IPS-20b (cell line): ENCODE data around the gene ALKBH4.
"Not testable (repeated sequence)": the region's sequence is repeated elsewhere in the genome, so short reads cannot be mapped to it uniquely, and the experiment has no call there.

Source experiments
- H3K27ac ChIP-seq: one replicate; pipeline ENCODE4 v1.5.1; 2013; ENCODE audit warnings: low read length
- H3K27me3 ChIP-seq: 2 replicates; pipeline ENCODE4 v1.6.1; 2013; ENCODE audit warnings: mild to moderate bottlenecking, low read length, inconsistent platforms; ENCODE audit not compliant: insufficient read depth
- H3K36me3 ChIP-seq: 2 replicates; pipeline ENCODE4 v1.6.1; 2013; ENCODE audit warnings: low read depth, mild to moderate bottlenecking, inconsistent platforms, low read length, moderate library complexity; ENCODE audit not compliant: insufficient read depth
- H3K4me1 ChIP-seq: 2 replicates; pipeline ENCODE4 v1.6.1; 2013; ENCODE audit warnings: mild to moderate bottlenecking, control low read depth, inconsistent platforms, low read length, moderate library complexity; ENCODE audit not compliant: insufficient read depth
- H3K4me3 ChIP-seq: 2 replicates; pipeline ENCODE4 v1.5.1; 2013; ENCODE audit warnings: mild to moderate bottlenecking, low read length, inconsistent platforms
- H3K9ac ChIP-seq: 2 replicates; pipeline ENCODE4 v1.6.1; 2013; ENCODE audit warnings: low read depth, mild to moderate bottlenecking, inconsistent platforms, low read length, moderate library complexity
- H3K9me3 ChIP-seq: 2 replicates; pipeline ENCODE4 v1.6.1; 2013; ENCODE audit warnings: mild to moderate bottlenecking, low read depth, low read length, inconsistent platforms; ENCODE audit not compliant: insufficient read depth

ALKBH4 gene

DNA sequence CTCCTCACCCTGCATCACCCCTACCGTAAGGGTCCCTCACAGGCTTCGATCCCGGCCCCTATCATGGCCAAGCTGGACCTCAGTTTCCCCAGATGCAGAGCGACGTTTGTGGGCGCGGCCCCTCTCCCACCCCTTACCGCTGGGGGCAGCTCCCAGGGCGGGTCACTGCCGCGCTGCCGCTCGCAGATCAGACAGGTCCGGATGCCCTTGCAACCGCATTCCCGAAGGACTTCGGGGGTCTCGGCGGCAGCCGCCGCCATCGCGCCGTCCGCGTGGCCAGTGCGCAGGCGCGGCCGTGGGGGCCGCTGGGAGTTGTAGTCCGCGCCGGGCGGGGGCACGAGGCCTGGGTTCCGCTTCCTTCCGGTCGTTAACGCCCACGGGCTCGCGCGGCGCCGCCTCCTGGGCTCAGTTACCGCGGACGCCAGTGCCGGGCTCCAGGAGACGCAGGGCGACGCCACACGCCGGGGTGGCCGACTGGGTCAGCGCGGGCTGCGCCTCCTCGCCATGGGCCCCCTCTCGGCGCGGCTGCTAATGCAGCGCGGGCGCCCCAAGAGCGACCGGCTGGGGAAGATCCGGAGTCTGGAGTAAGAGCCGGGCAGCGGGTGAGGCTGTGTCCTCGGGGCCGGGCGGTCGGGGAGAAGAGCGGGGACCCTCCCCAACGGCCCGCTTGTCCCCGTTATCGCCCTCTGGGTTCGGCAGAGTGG is at the start of gene ALKBH4, which contains the start of gene LRWD1:
TSS of gene ALKBH4 (minus strand) at position 287 of the 704 bp plus-strand sequence. CDS start at position 260, 27 bp downstream.
TSS of gene LRWD1 (plus strand) at position 408 of the 704 bp plus-strand sequence. CDS start at position 505, 97 bp downstream.
- H3K9me3 ChIP-seq, result no peaks in the 10 kb centered on the region
- H3K4me3 ChIP-seq, result peak within 1 kb of the TSS; percentile 90
- H3K36me3 ChIP-seq, result peaks cover 4% of the 10 kb centered on the region; the same call in 1 of the 2 replicates
- H3K27ac ChIP-seq, result no peak within 1 kb of the TSS
- no peaks in the 10 kb centered on the region; the same call in 1 of the 2 replicates for H3K4me1 ChIP-seq
- H3K27me3 ChIP-seq, result no peaks in the 10 kb centered on the region
- peak within 1 kb of the TSS; percentile 97 for H3K9ac ChIP-seq

- not testable (repeated sequence) for H3K27ac ChIP-seq, H3K9ac ChIP-seq, H3K4me1 ChIP-seq, H3K4me3 ChIP-seq, H3K27me3 ChIP-seq, H3K9me3 ChIP-seq, H3K36me3 ChIP-seq
Measured at GRCh38 chr7:102512642-102513221, 48.1 kb upstream of the ALKBH4 start.

- not testable (repeated sequence) for H3K9me3 ChIP-seq, H3K4me3 ChIP-seq, H3K27me3 ChIP-seq, H3K36me3 ChIP-seq, H3K27ac ChIP-seq, H3K4me1 ChIP-seq, H3K9ac ChIP-seq
Measured at GRCh38 chr7:102511860-102512522, 47.3 kb upstream of the ALKBH4 start.

DNA sequence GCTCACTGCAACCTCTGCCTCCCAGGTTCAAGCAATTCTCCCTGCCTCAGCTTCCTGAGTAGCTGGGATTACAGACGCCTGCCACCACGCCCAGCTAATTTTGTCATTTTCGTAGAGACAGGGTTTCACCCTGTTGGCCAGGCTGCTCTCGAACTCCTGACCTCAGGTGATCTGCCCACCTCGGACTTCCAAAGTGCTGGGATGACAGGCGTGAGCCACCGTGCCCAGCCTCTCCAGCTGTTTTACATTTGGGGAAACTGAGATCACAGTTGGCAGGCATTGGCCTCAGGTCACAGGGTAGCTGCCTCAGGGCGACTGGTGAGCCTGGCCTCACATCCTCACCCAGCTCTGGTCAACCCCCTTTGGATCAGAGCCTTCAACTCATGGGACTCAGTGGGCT is 45.9 kb upstream of the ALKBH4 start:
- H3K36me3 ChIP-seq, H3K9ac ChIP-seq, H3K27me3 ChIP-seq, H3K4me1 ChIP-seq, H3K27ac ChIP-seq, H3K4me3 ChIP-seq, H3K9me3 ChIP-seq: not testable (repeated sequence)

DNA sequence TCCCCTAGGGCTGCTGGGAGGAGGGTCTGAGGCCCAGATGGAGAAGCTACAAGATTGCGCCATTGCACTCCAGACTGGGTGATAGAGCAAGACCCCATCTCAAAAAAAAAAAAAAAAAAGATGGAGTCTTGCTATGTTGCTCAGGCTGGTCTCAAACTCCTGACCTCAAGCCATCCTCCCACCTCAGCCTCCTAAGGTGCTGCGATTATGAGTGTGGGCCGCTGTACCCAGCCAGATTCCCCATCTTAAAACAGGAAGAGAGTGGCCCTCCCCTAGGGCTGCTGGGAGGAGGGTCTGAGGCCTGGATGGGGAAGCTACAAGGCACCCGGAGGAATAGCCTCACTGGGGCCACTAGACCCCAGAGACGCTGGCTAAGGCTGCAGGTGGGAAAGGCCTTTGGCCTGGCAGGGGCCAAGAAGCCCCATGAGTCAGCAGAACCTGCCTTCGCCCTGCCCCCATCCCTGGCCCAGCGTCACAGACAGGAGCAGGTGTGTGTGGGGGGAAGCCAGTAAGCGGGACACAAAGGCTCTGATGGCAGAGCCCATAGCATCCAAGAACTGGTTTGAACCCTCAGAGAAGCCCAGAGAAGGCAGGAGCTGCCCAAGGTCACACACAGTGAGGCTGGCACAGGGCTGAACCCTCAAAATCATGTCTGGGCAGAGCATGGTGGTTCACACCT is 42.9 kb upstream of the ALKBH4 start:
- not testable (repeated sequence) for H3K27me3 ChIP-seq, H3K36me3 ChIP-seq, H3K9ac ChIP-seq, H3K9me3 ChIP-seq, H3K4me1 ChIP-seq, H3K27ac ChIP-seq, H3K4me3 ChIP-seq

DNA sequence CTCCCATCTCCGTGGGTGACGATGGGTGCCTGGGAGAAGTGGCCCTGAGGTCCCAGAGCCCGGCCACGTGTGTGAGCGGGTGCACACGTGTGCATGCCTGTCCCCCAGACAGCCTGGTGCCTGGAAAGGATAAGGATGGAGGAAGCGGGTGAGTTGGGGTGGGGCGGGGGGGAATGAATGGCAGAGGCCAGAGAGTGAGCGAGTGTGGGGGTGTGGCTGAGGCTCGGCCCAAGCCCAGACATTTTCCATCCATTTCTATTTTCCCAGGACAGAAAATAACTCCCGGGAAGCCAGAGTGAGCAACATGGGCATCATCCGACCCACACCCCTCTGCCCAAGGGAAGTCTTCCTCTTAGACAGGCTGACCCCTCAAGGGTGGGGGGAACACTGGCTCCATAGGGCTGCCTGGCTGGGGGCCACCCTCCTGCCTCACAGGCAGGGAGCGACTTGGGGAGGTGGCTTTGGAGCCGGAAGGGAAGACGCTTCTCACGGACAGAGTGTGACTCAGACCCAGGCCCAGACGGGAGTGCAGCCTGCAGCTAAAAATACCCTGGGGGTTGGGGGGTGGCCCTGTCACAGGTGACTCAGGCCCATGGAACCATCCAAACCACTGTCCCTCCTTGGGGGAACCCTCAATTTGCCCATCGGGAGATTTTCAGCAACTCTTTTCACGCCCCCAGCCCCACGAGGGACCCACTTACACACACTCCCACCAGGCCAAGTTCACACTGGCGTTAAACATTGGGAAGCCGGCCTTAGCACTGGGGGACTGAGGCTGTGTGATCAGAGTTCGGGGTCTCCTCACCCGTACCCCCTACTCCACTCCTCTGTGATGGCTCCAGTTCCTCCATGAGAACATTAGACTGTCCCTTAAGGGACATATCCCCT is 40.9 kb upstream of the ALKBH4 start:
- H3K27ac ChIP-seq, H3K9ac ChIP-seq, H3K9me3 ChIP-seq, H3K27me3 ChIP-seq, H3K4me3 ChIP-seq, H3K4me1 ChIP-seq, H3K36me3 ChIP-seq: not testable (repeated sequence)

DNA sequence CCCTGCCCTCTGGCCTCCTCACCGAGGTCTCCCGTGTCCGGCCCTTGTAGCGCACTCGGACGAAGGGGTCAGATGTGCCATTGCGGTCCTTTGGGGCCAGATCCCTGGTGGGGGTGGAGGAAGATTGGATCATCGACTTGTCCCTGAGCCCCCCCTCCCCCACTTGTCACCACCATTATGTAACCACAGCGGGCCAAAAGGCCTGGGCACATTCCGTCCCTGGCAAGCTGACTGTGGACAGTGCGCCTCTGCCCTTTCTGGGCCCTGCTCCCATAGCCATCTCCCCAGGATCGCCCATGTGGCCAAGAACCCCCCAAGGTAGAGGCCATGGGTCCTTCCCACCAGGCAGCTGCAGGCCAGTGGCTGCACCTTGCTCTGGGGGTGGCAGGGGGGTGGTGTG is 38.5 kb upstream of the ALKBH4 start:
- not testable (repeated sequence) for H3K27ac ChIP-seq, H3K4me3 ChIP-seq, H3K36me3 ChIP-seq, H3K27me3 ChIP-seq, H3K9ac ChIP-seq, H3K4me1 ChIP-seq, H3K9me3 ChIP-seq

- not testable (repeated sequence) for H3K4me3 ChIP-seq, H3K4me1 ChIP-seq, H3K9me3 ChIP-seq, H3K27me3 ChIP-seq, H3K9ac ChIP-seq, H3K36me3 ChIP-seq, H3K27ac ChIP-seq
Measured at GRCh38 chr7:102498321-102498720, 33.7 kb upstream of the ALKBH4 start.

DNA sequence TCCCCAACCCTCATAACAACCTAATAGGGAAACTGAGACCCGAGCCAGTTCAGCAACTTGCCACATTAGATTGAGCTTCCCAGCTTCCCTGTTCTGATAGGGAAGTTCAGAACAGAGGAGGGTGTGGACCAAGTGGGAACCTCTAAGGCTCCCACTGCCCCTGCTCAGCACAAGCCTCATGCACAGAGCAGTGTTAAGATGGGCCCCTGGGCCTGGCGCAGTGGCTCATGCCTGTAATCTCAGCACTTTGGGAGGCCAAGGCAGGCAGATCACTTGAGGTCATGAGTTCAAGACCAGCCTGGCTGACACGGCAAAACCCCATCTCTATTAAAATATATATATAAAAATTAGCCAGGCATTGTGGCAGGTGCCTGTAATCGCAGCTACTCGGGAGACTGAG is 32.6 kb upstream of the ALKBH4 start:
- not testable (repeated sequence) for H3K4me1 ChIP-seq, H3K9me3 ChIP-seq, H3K27me3 ChIP-seq, H3K9ac ChIP-seq, H3K36me3 ChIP-seq, H3K4me3 ChIP-seq, H3K27ac ChIP-seq

DNA sequence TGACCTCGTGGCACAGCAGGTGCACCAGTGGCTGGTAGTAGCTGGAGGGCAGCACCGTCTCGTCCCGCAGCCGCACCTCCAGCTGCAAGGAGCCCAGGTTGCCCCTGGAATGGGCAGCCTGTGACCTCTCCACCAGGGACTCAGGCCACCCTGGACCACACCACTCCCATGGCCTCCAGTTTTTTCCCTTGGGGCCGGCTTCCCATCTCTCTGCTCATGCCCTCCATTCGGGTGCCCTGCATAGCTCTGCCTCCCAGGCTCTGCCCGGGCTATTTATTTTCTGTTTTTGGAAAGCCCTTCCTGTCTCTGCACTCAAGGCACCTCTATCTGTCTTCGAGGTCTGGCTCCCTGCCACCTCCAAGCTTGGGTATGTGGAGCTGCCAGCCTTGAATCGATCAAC is 32.2 kb upstream of the ALKBH4 start:
- not testable (repeated sequence) for H3K9me3 ChIP-seq, H3K36me3 ChIP-seq, H3K4me3 ChIP-seq, H3K27ac ChIP-seq, H3K9ac ChIP-seq, H3K4me1 ChIP-seq, H3K27me3 ChIP-seq

GRCh38 chr7:102494473-102495149 is 29.9 kb upstream of the ALKBH4 start:
- not testable (repeated sequence) for H3K4me3 ChIP-seq, H3K27me3 ChIP-seq, H3K27ac ChIP-seq, H3K9me3 ChIP-seq, H3K9ac ChIP-seq, H3K4me1 ChIP-seq, H3K36me3 ChIP-seq
